D721Med (cell line): ENCODE measurements around the gene ETF1.
A peak's percentile ranks its signal among the peaks of the same experiment; 100 is the strongest.
"Not testable (repeated sequence)": the region's sequence is repeated elsewhere in the genome, so short reads cannot be mapped to it uniquely, and the experiment has no call there.

Experiments
- DNase-seq: peaks from one replicate; pipeline ENCODE4 v3.0.0; 2011; ENCODE audit warnings: low spot score; ENCODE audit not compliant: insufficient read length
- FAIRE-seq: peaks from 2 replicates; lab custom pipeline; 2011; peaks lifted over from hg19 to GRCh38; lab: Jason Lieb, UNC
- CTCF ChIP-seq: IDR thresholded peaks from 2 replicates; pipeline ENCODE4 v1.5.1; 2012; ENCODE audit warnings: mild to moderate bottlenecking, control low read depth; ENCODE audit not compliant: insufficient read depth; ENCODE audit errors: missing control alignments

ETF1 gene

GRCh38 chr5:138514021-138514420 is 29.0 kb downstream of the ETF1 start:
- no peak for FAIRE-seq
- no peak for DNase-seq
- TF ChIP-seq CTCF = no peak

- no peak for TF ChIP-seq CTCF
- FAIRE-seq = no peak
- no peak for DNase-seq
Measured at GRCh38 chr5:138508958-138509357, 34.1 kb downstream of the ETF1 start.

GRCh38 chr5:138507485-138507884 is 35.6 kb downstream of the ETF1 start:
- not testable (repeated sequence) for DNase-seq, FAIRE-seq

GRCh38 chr5:138506370-138507306 is 36.4 kb downstream of the ETF1 start:
- FAIRE-seq (no peak), DNase-seq (no peak)
- no peak for TF ChIP-seq CTCF

- FAIRE-seq = no peak
Measured at GRCh38 chr5:138504799-138505198, 38.2 kb downstream of the ETF1 start.

GRCh38 chr5:138503487-138504270 is 39.4 kb downstream of the ETF1 start:
- FAIRE-seq = no peak
- peak; percentile 71 for DNase-seq
- TF ChIP-seq CTCF = peak; percentile 67

More at GRCh38 chr5:138504799-138505198, 38.2 kb downstream of the ETF1 start:
- no peak for DNase-seq
- no peak for TF ChIP-seq CTCF

- FAIRE-seq = no peak
- no peak for DNase-seq
- TF ChIP-seq CTCF = no peak
Measured at GRCh38 chr5:138502521-138502920, 40.5 kb downstream of the ETF1 start.
